ENCODE results near the gene PPP6R2.
"Not testable (repeated sequence)": the region's sequence is repeated elsewhere in the genome, so short reads cannot be mapped to it uniquely, and the experiment has no call there.

The PPP6R2 gene

GRCh38 chr22:50367778-50368500 is 24.8 kb downstream of the PPP6R2 start:
- H3K4me3 ChIP-seq (ENCODE audit: low read depth, low read length) = no peak overlapping the region
- H3K36me3 ChIP-seq (replicated peaks) = peaks cover 9% of the 10 kb centered on the region
- DNase-seq = no peak
- no peak for TF ChIP-seq CTCF (IDR thresholded peaks at IDR 0.05; ENCODE audit: low read depth, low read length, missing control alignments)
- H3K27ac ChIP-seq = no peak overlapping the region
- H3K27me3 ChIP-seq (replicated peaks) = no peaks in the 10 kb centered on the region
- in situ Hi-C loops (cut with HindIII; ENCODE audit: low pct_ligation_motif_present, low sequenced_read_pairs) = no loop called here

GRCh38 chr22:50371101-50371648 is 28.0 kb downstream of the PPP6R2 start:
- H3K36me3 ChIP-seq (replicated peaks) = peaks cover 22% of the 10 kb centered on the region
- DNase-seq = no peak
- no peak overlapping the region for H3K4me3 ChIP-seq (ENCODE audit: low read depth, low read length)
- H3K27me3 ChIP-seq (replicated peaks) = no peaks in the 10 kb centered on the region
- H3K27ac ChIP-seq = no peak overlapping the region
- in situ Hi-C loops (cut with HindIII; ENCODE audit: low pct_ligation_motif_present, low sequenced_read_pairs) = no loop called here
- no peak for TF ChIP-seq CTCF (IDR thresholded peaks at IDR 0.05; ENCODE audit: low read depth, low read length, missing control alignments)

- in situ Hi-C loops (cut with HindIII; ENCODE audit: low pct_ligation_motif_present, low sequenced_read_pairs) = no loop called here
- no peak for TF ChIP-seq CTCF (IDR thresholded peaks at IDR 0.05; ENCODE audit: low read depth, low read length, missing control alignments)
- H3K27me3 ChIP-seq (replicated peaks) = no peaks in the 10 kb centered on the region
- no peak overlapping the region for H3K27ac ChIP-seq
- H3K36me3 ChIP-seq (replicated peaks) = peaks cover 34% of the 10 kb centered on the region
- DNase-seq = no peak
- no peak overlapping the region for H3K4me3 ChIP-seq (ENCODE audit: low read depth, low read length)
Observed at GRCh38 chr22:50376085-50376651, 33.0 kb downstream of the PPP6R2 start.

DNA sequence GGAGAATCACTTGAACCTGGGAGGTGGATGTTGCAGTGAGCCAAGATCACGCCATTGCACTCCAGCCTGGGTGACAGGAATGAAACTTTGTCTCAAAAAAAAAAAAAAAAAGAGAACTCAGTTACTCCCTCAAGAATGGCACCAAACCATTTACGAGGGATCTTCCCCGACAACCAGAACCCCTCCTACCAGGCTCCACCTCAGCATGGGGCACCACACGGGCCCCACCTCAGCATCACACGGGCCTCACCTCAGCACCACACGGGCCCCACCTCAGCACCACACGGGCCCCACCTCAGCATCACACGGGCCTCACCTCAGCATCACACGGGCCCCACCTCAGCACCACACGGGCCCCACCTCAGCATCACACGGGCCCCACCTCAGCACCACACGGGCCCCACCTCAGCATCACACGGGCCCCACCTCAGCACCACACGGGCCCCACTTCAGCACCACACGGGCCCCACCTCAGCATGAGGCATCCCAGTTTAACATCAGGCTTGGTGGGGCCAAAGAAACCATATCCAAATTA is 38.0 kb downstream of the PPP6R2 start:
- DNase-seq; H3K27ac ChIP-seq; in situ Hi-C loops (cut with HindIII; ENCODE audit: low pct_ligation_motif_present, low sequenced_read_pairs); H3K4me3 ChIP-seq (ENCODE audit: low read depth, low read length); H3K27me3 ChIP-seq (replicated peaks): not testable (repeated sequence)
- H3K36me3 ChIP-seq (replicated peaks) = peaks cover 14% of the 10 kb centered on the region

- Histone ChIP-seq H3K4me3 (ENCODE audit: low read depth, low read length) (no peak overlapping the region), H3K27me3 (replicated peaks) (no peaks in the 10 kb centered on the region), H3K36me3 (replicated peaks) (peaks cover 9% of the 10 kb centered on the region), H3K27ac (no peak overlapping the region)
- in situ Hi-C loops (cut with HindIII; ENCODE audit: low pct_ligation_motif_present, low sequenced_read_pairs) = no loop called here
- TF ChIP-seq CTCF (IDR thresholded peaks at IDR 0.05; ENCODE audit: low read depth, low read length, missing control alignments) = no peak
- DNase-seq = no peak
Observed at GRCh38 chr22:50396751-50397370, 53.7 kb downstream of the PPP6R2 start.

- H3K27me3 ChIP-seq (replicated peaks); H3K4me3 ChIP-seq (ENCODE audit: low read depth, low read length); H3K27ac ChIP-seq; H3K36me3 ChIP-seq (replicated peaks); in situ Hi-C loops (cut with HindIII; ENCODE audit: low pct_ligation_motif_present, low sequenced_read_pairs); DNase-seq: not testable (repeated sequence)
Observed at GRCh38 chr22:50397371-50398060, 54.4 kb downstream of the PPP6R2 start.

Measured in brain microvascular endothelial cell (primary cell).